Bronchial epithelial cell (primary cell): Measurements from ENCODE around the gene SIRT3. TPM values are rescaled to one million over a fixed set of nuclear protein-coding genes. Genes with fewer than 3 reads are reported as not detected.
"Not testable (repeated sequence)": the region's sequence is repeated elsewhere in the genome, so short reads cannot be mapped to it uniquely, and the experiment has no call there.

Experiments used
- DNase-seq: peaks from one replicate; pipeline ENCODE4 v3.0.0-alpha.2; 2010; ENCODE audit warnings: low read depth
- FAIRE-seq: peaks from 2 replicates; lab custom pipeline; 2011; peaks lifted over from hg19 to GRCh38; lab: Jason Lieb, UNC
- H3K27me3 ChIP-seq: 2 replicates; pipeline ENCODE4 v1.5.1; 2011; ENCODE audit warnings: low read length; ENCODE audit not compliant: control insufficient read depth, insufficient read depth
- H3K36me3 ChIP-seq: 2 replicates; pipeline ENCODE4 v1.5.1; 2011; ENCODE audit warnings: low read length; ENCODE audit not compliant: control insufficient read depth, insufficient read depth
- H3K4me3 ChIP-seq: 2 replicates; pipeline ENCODE4 v1.5.1; 2011; ENCODE audit warnings: mild to moderate bottlenecking, low read depth, low read length, control low read depth
- total RNA-seq: library from RNA; depleted of rRNA; stranded (reverse); fragments of >200 nt; gene quantifications from 2 replicates; pipeline ENCODE4 v1.2.1, GENCODE V29; 2014
- TF ChIP-seq, protein P1 (sequence below): IDR thresholded peaks from 2 replicates; pipeline ENCODE4 v1.5.1; 2011; ENCODE audit warnings: mild to moderate bottlenecking, moderate library complexity, low read length, control low read depth, inconsistent platforms; ENCODE audit not compliant: insufficient read depth, severe bottlenecking

SIRT3 gene
- total RNA-seq, 1 donor from 2014 or later = 7.9 TPM

DNA sequence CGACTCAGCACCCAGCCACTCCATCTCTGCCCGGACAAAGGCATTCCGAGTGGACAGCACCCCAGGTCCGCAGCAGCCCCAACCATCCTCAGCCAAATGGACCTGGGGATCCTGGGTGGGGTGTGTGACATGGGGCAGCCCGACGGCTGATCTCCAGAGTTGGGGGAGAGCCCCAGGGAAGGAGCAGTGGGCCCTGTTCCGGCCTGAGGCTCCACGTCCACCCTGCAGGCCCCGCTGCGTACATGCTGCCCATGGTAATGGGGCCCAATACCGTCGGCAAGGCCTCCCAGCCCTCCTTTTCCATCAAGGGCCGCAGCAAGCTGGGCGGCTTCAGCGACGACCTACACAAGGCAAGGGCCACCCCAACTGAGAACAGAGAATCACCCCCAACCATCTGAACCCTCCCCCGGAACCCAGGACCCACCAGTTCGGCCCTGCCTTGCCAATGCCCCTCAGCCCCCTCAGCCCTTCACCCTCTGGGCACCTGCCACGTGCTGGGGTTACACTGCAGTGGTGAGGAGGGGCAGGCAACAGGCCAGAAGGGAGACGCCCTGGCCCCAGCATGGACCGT is 37.8 kb downstream of the SIRT3 start:
- H3K36me3 ChIP-seq = peaks cover 5% of the 10 kb centered on the region
- TF ChIP-seq, protein P1, sequence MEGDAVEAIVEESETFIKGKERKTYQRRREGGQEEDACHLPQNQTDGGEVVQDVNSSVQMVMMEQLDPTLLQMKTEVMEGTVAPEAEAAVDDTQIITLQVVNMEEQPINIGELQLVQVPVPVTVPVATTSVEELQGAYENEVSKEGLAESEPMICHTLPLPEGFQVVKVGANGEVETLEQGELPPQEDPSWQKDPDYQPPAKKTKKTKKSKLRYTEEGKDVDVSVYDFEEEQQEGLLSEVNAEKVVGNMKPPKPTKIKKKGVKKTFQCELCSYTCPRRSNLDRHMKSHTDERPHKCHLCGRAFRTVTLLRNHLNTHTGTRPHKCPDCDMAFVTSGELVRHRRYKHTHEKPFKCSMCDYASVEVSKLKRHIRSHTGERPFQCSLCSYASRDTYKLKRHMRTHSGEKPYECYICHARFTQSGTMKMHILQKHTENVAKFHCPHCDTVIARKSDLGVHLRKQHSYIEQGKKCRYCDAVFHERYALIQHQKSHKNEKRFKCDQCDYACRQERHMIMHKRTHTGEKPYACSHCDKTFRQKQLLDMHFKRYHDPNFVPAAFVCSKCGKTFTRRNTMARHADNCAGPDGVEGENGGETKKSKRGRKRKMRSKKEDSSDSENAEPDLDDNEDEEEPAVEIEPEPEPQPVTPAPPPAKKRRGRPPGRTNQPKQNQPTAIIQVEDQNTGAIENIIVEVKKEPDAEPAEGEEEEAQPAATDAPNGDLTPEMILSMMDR = no peak
- H3K27me3 ChIP-seq = no peaks in the 10 kb centered on the region
- DNase-seq = no peak
- H3K4me3 ChIP-seq = no peak overlapping the region
- no peak for FAIRE-seq

DNA sequence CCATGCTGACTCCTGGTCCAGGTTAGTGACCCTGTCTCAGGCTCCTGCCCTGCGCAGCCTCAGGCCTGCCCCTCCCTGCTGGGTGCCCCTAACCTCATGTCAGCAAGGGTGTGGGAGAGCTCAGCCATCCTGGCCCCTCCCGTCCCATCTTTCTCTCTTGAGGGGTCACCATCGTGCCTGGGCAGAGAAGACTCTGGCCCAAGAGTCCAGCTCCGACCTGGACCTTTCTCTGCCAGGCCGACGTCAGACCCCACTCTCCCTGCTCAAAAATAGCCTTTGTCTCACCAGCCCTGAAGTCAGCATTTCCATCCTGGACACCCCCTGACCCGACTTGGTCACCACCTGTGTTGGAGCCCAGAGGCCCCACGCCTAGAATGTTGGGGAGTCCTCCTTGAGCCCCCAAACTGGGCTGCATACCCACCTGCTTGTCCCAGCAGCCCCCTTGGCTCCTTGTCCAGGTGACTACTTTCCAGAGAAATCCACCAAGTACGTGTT is 38.4 kb downstream of the SIRT3 start:
- DNase-seq = no peak
- TF ChIP-seq, protein P1 = no peak
- no peaks in the 10 kb centered on the region for H3K27me3 ChIP-seq
- no peak overlapping the region for H3K4me3 ChIP-seq
- H3K36me3 ChIP-seq = peaks cover 3% of the 10 kb centered on the region
- no peak for FAIRE-seq

DNA sequence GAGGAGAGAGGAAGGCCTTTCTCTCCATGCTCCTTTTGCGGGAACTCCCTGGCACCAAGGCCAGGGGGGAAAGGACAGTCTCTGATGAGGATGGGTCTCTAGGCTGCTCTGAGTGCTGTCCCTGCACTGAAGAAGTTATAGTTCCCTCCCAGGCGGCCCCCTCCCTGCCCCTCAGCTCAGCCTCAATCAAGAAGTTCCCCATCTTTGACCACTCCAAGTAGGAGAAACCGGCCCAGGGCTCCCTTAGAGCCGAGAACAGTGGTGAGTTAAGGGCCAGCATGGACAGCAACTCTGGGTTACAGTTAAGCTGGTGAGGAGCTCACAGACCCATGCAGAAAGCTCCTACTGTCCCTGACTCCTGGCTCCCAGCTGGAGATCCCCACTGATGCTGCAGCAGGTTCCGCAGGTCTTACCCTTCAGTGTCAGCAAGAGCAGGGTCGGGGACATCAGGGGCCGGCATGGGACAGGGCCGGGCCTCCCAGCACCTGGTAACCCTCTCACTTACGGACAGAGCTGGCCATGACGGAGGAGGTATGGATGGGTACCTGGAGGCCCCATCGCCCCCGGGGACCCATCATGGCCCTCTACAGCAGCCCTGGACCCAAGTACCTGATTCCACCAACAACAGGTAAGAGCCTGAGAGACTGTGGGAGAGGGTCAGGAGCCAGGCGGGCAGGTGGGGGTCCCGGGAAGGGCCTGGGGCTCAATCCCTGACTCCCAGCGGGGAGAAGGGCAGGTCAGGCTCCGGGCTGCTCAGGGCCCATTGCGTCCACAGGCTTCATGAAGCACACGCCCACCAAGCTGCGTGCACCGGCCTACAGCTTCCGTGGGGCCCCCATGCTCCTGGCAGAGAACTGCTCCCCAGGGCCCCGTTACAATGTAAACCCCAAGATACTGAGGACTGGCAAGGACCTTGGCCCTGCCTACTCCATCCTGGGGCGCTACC is 39.1 kb downstream of the SIRT3 start:
- FAIRE-seq = no peak
- TF ChIP-seq, protein P1 = no peak
- DNase-seq = no peak
- no peak overlapping the region for H3K4me3 ChIP-seq
- H3K27me3 ChIP-seq = no peaks in the 10 kb centered on the region
- no peaks in the 10 kb centered on the region for H3K36me3 ChIP-seq

DNA sequence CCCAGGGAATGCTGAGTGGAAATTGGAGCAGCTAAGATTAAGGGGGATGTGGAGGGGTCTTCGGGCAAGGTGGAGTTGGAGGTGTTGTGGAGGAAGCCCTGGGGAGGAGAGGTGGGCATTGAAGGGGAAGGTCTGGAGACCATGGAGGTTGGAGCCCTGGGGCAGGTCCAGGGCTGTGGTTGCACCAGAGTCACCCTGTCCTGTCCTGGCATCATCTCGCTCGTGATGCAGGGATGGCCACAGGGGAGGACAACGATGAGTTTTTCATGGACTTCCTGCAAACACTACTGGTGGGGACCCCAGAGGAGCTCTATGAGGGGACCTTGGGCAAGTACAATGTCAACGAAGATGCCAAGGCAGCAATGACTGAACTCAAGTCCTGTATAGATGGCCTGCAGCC is 42.7 kb downstream of the SIRT3 start:
- not testable (repeated sequence) for DNase-seq, H3K27me3 ChIP-seq, H3K36me3 ChIP-seq, H3K4me3 ChIP-seq
- peak; percentile 89 for FAIRE-seq

DNA sequence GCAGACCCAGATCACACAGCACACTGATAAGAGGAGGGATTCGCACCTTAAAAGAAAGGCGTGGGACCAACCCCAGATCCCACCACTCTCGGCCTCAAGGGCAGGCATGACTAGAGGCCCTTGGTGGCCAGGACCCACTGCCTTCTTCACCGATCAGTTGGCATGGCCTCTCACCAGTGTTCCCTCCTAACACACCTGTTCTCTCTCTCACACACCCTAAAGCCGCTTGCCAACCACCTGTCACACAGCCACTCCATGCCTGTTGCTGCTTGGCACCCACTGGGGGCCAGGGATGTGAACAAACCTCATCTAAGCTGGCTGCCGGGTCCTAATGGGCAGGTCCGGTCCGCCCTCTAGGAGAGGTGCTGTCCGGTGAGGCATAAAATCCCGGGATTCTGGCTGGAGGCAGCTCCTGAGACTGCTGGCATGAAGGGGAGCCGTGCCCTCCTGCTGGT is 43.4 kb downstream of the SIRT3 start, which contains the start of gene SCGB1C1:
Gene SCGB1C1, plus strand, starts transcription at position 405 of the 455 bp plus-strand sequence. Its CDS starts 22 bp downstream, at position 427.
- DNase-seq, H3K4me3 ChIP-seq, H3K36me3 ChIP-seq, H3K27me3 ChIP-seq: not testable (repeated sequence)
- peak; percentile 62 for FAIRE-seq

DNA sequence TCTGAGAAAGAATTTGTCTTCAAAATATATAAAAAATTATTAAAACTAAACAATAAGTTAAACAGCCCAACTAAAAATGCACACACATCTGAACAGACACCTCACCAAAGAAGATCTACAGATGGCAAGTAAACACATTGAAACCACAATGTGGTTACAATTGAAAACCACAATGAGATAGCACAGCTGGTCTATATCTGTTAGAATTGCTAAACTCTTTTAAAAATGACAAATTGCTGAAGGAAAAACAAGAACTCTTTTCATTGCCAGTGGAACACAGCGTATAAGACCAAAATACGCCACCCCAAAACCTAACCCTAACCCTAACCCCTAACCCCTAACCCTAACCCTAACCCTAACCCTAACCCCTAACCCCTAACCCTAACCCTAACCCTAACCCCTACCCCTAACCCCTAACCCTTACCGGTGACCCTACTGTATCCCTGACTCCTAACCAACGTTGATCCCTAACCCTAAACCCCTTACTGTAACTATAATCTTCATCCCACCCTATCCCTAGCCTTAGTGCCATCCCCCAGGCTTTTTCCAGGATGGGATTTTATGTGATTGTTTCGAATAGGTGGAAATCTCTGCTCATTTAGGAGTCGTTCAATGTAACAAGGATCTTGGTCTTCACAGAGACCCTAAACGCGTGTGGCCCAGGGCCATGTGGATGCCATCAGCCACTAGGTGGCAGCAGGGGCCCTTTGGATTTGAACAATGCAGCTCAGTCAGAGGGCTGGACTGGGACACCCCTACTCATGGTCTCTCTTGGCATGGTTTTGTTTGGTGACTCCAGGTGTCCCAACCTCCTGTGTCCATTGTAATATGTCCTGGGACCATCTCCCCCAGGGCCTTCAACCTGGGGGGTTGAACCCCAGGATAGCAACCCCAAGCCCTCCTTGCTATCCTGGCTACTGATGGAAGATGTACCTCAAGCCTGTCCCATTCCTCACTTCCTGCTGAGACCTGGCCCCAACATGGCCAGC is 44.4 kb downstream of the SIRT3 start:
- TF ChIP-seq, protein P1 = peak; percentile 24
- not testable (repeated sequence) for H3K4me3 ChIP-seq, DNase-seq, H3K36me3 ChIP-seq, H3K27me3 ChIP-seq
- peak; percentile 55 for FAIRE-seq

DNA sequence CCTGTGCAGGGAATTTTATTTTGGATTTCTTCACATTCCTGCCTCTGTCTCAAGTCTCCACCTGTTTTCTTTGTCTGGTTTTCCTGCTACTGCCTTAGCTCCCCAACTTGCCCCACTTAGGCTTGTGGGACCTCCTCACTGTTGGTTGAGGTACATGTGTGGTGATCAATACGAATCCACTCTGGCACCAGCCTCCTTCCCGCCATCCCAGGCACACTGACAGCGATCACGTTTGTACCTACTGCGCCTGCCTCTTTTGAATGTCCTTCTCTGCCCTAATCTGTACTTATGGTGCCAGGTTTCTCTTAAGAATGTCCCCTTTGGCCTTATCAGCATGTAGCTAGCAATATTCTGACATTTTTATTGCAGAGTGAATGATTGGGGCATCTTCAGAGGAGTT is 45.6 kb downstream of the SIRT3 start:
- H3K4me3 ChIP-seq, H3K36me3 ChIP-seq, H3K27me3 ChIP-seq, DNase-seq, FAIRE-seq: not testable (repeated sequence)

DNA sequence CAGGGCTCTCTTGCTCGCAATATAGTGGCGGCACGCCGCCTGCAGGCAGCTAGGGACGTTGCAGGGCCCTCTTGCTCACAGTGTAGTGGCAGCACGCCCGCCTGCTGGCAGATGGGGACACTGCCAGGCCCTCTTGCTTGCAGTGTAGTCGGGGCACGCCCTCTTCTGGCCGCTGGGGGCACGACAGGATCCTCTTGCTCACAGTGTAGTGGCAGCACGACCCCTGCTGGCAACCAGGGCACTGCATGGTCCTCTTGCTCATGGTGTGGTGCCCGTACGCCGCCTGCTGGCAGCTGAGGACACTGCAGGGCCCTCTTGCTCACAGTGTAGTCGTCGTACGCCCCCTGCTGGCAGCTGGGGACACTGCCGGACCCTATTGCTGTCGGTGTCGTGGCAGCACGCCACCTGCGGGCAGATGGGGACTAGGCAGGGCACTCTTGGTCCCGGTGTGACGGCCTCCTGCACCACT is 46.3 kb downstream of the SIRT3 start:
- not testable (repeated sequence) for FAIRE-seq

More for the DNA sequence above, 46.3 kb downstream of the SIRT3 start:
- not testable (repeated sequence) for H3K36me3 ChIP-seq, DNase-seq, H3K4me3 ChIP-seq, H3K27me3 ChIP-seq
